Inflammatory macrophage treated with lipopolysaccharide for 4 hours (primary cell): ENCODE measurements around the gene NOTO.
"Not testable (repeated sequence)": the region's sequence is repeated elsewhere in the genome, so short reads cannot be mapped to it uniquely, and the experiment has no call there.

Experiments
- DNase-seq: peaks from one replicate; pipeline ENCODE4 v3.0.0-alpha.2; 2020

NOTO gene

DNA sequence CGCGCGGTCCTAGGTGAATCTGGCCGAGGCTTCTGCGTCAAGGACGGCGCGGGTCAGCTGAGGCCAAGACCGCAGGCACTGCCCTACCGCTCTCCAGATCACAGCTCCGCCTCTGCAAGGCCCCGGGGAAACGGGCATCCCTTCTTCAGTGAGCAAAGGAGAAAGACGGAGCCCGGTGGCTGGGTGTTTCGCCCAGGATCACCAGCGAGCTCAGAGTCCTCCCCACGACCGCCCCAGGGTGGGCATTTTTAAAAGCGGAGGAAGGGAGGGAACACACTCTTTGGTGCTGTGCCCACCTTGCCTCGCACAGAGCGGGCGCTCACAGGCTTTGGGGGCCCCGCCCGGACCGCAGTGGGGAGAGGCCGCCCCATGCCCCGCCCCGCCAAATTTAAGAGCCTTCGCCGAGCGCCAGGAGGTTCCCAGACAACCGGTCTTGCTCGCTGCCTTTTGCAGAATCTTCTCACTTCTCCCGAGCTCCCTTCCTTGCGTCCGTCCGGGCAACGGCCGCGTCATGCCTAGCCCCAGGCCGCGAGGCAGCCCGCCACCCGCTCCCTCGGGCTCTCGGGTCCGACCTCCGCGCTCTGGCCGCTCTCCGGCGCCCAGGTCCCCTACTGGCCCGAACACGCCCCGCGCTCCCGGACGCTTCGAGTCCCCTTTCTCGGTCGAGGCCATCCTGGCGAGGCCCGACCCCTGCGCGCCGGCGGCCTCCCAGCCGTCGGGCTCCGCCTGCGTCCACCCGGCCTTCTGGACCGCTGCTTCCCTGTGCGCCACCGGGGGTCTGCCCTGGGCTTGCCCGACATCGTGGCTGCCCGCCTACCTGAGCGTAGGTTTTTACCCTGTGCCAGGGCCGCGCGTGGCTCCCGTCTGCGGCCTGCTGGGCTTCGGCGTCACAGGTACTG lies at the start of gene NOTO:
Gene NOTO, plus strand, starts transcription at position 419 of the 899 bp plus-strand sequence. Its CDS starts 93 bp downstream, at position 512.
- no peak for DNase-seq

- peak; percentile 42 for DNase-seq
Observed at GRCh38 chr2:73156539-73157124, 45.7 kb upstream of the NOTO start.

GRCh38 chr2:73162856-73163391 lies 39.5 kb upstream of the NOTO start:
- DNase-seq, result no peak

DNA sequence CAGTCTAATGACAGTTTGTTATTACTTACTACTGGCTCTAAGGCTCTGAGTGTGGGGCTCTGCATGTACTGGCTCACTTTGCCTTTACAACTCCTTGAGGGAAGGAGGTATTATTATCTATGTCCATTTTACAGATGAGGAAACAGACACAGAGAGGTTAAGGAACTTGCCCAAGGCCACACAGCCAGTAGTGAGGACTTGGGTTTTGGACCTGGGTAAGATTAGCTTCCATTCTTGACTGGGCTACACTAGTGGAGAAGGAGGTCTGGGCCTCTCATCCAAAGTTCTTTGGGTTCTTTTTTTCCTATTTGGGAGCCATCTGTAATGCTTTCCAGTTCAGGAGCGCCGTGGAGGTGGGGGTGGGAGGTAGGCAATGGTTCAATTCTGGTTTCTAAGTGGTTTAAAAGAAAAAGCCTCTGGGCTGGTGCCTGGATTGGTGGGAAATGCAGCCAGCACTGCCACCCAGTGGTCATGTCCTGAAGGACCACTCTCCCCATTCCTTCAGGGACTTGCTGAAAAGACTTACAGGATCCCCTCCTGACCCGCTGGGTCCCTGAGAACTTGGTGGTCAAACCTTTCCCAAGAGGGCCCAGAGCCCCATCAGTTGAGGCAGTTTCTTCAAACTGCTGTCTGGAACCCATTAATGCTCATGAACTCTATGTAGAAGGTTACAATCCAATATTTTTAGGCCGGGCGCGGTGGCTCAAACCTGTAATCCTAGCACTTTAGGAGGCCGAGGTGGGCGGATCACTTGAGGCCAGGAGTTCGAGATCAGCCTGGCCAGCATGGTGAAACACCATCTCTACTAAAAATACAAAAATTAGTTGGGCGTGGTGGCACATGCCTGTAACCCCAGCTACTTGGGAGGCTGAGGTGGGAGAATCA lies 38.6 kb upstream of the NOTO start:
- peak; percentile 51 for DNase-seq

GRCh38 chr2:73165978-73166377 lies 36.4 kb upstream of the NOTO start:
- not testable (repeated sequence) for DNase-seq

- DNase-seq, result not testable (repeated sequence)
Observed at GRCh38 chr2:73166813-73167212, 35.6 kb upstream of the NOTO start.

DNA sequence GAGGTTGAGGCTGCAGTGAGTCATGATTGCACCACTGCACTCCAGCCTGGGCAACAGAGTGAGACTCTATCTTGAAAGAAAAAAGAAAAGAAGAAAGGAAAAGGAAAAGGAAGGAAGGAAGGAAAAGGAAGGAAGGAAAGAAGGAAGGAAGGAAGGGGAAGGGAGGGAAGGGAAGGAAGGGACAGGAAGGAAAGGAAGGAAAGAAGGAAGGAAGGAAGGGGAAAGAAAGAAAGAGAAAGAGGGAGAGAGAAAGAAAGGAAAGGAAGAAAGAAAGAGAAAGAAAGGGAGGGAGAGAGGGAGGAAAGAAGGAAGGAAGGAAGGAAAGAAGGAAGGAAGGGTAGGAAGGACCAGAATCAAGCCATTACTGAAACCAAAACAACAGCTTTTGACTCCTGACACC lies 34.0 kb upstream of the NOTO start:
- not testable (repeated sequence) for DNase-seq

- not testable (repeated sequence) for DNase-seq
Observed at GRCh38 chr2:73170341-73170740, 32.0 kb upstream of the NOTO start.

GRCh38 chr2:73172963-73173362 lies 29.4 kb upstream of the NOTO start:
- no peak for DNase-seq

DNA sequence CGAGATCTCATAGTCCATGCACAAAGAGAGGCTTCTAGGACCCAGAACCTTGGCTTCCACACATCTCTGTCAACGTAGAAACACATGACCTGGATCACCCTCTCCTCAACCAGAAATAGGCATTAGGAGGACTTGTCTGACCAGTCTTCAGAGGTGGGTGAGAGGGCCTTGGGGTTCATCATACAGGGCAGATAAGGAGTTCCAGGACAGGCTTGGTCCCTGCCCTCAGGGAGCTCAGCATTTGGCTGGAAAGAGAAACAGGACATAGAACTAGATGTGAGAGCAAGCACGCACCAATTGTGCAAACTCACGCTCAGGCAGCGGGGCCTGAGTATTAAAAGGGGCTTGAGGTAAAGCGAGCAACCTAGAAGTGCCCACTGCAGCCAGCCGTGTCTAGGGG lies 28.6 kb upstream of the NOTO start:
- DNase-seq, result no peak

DNA sequence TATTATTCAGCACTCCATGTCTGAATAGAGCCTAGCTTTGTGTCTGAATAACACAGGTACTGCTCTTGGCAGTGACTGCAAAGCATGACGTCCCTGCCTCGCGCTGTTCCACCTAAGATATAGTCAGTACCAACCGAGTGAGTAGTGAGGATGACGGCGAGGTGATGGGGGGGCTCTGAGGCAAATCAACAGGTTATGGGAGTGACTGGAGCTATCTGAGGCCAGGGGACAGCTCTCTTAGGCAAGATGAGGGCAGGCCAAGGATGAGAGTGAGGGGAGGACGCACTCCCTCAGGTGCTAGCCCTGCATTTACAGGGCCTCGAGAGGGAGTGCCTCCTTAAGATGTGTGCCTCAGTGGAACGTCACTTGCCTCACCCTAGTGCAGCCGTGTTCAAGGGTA lies 28.1 kb upstream of the NOTO start:
- DNase-seq, result no peak

- no peak for DNase-seq
Observed at GRCh38 chr2:73174941-73175662, 27.3 kb upstream of the NOTO start.

DNA sequence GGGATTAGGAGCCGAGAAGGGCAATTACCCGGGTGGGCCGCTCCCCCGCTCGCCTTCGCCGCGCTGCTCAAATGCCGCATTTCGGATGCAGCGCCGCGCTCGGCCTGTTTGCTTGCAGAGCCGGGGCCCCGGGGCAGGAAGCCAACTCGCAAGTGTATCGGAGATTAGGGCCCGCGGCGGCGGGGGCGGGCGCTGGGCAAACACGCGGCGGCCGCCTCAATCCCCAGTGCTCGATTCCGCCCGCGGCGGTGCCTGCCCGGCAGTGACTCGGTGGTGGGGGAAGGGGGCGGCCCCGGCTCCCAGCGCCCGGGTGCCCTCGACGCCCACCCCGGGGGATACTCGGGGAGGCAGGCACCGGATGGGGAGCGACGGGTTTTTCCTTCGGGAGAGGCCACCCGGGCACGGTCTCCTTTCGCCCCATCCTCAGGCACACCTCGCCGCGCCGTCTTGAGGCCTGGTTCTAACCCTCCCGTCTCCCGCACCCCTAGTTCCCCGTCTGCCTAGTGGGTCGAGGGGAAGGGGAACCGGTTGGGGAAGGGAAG lies 26.6 kb upstream of the NOTO start:
- DNase-seq, result peak; percentile 39

DNA sequence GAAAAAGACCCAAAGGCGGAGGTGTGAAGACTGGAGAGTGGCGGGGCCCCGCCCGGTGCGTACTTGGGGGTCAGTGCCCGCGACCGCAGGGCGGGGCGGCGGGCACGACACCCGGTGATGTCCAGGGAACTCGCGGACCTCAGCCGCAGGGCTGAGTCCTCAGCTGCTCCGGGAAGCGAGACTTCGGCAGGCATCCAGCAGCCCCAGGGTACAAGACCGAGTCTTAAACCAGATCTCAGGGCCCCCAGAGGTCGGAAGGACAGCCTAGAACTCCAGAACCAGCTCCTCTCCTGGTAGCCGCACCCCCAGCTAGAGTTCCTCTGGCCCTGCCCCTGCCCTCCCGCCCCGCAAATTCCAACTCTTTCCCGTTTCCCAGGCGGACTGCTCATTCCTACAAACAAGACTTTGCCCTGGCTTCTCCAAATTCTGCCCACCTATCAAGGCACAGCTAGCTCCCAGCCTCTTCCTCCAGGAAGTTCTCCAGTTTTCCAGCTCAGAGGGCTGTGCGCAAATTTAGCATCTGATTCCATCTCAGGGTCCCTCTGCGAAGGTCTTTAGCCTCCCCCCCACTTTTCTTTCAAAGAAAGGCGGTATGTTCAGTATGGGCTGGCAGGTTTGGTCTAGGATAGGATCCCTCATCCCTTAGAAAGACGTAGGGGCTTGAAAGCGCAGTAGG lies 26.0 kb upstream of the NOTO start:
- no peak for DNase-seq

- peak; percentile 83 for DNase-seq
Observed at GRCh38 chr2:73176881-73177644, 25.3 kb upstream of the NOTO start.

- no peak for DNase-seq
Observed at GRCh38 chr2:73177645-73178255, 24.6 kb upstream of the NOTO start.

- DNase-seq, result no peak
Observed at GRCh38 chr2:73185965-73186364, 16.4 kb upstream of the NOTO start.

DNA sequence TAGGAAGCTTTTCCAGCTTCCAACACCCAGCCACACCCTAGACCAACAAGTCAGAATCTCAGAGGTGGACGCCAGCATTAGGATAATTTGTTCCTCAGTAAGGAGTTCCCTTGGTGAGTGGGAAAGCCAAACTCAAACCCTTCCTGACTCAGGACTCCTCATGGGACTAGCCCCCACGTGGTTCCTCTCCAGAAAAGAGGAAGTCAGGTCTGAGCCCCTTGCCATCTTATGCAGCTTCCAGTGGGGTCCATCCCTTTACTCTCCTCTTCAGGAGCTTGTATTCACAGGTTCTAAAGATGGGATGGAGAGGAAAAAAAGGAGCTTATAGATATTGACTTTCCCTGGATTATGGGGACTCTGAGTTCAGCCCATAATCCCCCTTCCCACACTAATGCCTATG lies 14.8 kb upstream of the NOTO start:
- no peak for DNase-seq

- no peak for DNase-seq
Observed at GRCh38 chr2:73197579-73197978, 4.8 kb upstream of the NOTO start.

DNA sequence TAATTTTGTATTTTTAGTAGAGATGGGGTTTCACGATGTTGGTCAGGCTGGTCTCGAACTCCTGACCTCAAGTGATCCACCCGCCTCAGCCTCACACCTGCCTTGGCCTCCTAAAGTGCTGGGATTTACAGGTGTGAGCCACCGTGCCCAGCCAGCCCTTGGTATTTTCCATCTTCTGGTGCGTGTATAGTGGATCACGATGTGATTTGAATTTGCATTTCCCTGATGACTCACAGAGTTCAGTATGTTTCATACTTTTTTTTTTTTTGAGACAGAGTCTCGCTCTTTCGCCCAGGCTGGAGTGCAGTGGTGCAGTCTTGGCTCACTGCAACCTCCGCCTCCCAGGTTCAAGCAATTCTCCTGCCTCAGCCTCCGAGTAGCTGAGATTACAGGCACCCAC lies 2.1 kb upstream of the NOTO start:
- DNase-seq, result not testable (repeated sequence)
